ENCODE results near the gene RAB3IL1. TPM values are rescaled to one million over a fixed set of nuclear protein-coding genes. Genes with fewer than 3 reads are reported as not detected.

RAB3IL1 gene
- polyA plus RNA-seq, 3 donors = 0.13 TPM; not detected in 2

- TF ChIP-seq CTCF (IDR thresholded peaks at IDR 0.05) = no peak
- no peak overlapping the region for H3K4me3 ChIP-seq (replicated peaks in 1 of 3; ENCODE audit: low read depth in 2 of 3, low read length in 3 of 3)
- DNase-seq = no peak
- no peak overlapping the region for H3K4me2 ChIP-seq (replicated peaks; ENCODE audit: extremely low read depth, low read length, poor library complexity, severe bottlenecking)
- Mint-ChIP-seq H3K4me3 (no peak overlapping the region), H3K9me3 (peaks cover 0 to 2% (median 0%) of the 10 kb centered on the region in 7 donors), H3K36me3 (no peaks in the 10 kb centered on the region), H3K4me1 (peaks cover 21% of the 10 kb centered on the region), H3K27ac (peak overlapping the region in 3 of 7 donors; percentile 50 to 60 (median 53)), H3K27me3 (ENCODE audit: low read depth in 3 of 3) (peaks cover 7 to 12% (median 7%) of the 10 kb centered on the region in 3 donors)
- H3K36me3 ChIP-seq (replicated peaks in 1 of 2; ENCODE audit: control insufficient read depth in 1 of 2, insufficient read depth in 2 of 2, low read length in 2 of 2) = no peaks in the 10 kb centered on the region
- H3K4me1 ChIP-seq (ENCODE audit: control insufficient read depth in 1 of 2, insufficient read depth in 2 of 2, low read length in 2 of 2) = peaks cover 1 to 21% of the 10 kb centered on the region in 2 donors
- 95% methylated on average over 7 of the region's 15 CpGs for WGBS (ENCODE audit: insufficient coverage)
- no peaks in the 10 kb centered on the region for H3K9me3 ChIP-seq (replicated peaks in 1 of 2; ENCODE audit: control insufficient read depth in 1 of 2, insufficient read depth in 1 of 2, low read length in 2 of 2)
- H3K79me2 ChIP-seq (ENCODE audit: insufficient read depth, low read length) = no peaks in the 10 kb centered on the region
- intact Hi-C loops (cut with micrococcal nuclease) = loop anchor here in 1 of 2 donors (2.0 kb wide), 1 partner anchor 212 kb away; no protein-coding TSS in a partner anchor
- H2AFZ ChIP-seq (ENCODE audit: insufficient read depth, low read depth, low read length, poor library complexity, severe bottlenecking) = no peak overlapping the region
- no peak overlapping the region for H3K27ac ChIP-seq (ENCODE audit: low read depth in 1 of 2, low read length in 2 of 2)
- H4K20me1 ChIP-seq (ENCODE audit: insufficient read depth, low read length) = no peaks in the 10 kb centered on the region
- no peak overlapping the region for H3K9ac ChIP-seq (ENCODE audit: insufficient read depth, low read length, poor library complexity, severe bottlenecking)
- peaks cover 0 to 9% of the 10 kb centered on the region in 2 donors for H3K27me3 ChIP-seq (ENCODE audit: control insufficient read depth in 2 of 2, insufficient read depth in 2 of 2, low read length in 2 of 2)
Measured at GRCh38 chr11:61896665-61897386, 20.5 kb downstream of the RAB3IL1 start.

DNA sequence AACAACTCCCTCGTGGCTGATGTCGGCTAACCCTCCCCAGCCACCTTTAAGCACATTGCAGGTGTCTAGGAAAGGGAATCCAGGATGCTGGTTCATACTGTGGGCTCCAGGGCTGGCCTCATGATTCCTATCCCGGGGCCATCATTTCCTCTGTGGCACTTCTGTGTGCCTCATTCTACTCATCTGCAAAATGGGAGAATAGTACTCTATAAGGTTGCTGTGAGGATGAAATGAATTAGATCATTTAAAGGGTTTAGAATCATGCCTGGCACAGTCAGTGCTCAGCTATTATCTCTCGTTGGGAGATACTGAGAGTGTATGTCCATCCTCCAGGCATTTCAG is 21.7 kb downstream of the RAB3IL1 start:
- H3K36me3 ChIP-seq (replicated peaks in 1 of 2; ENCODE audit: control insufficient read depth in 1 of 2, insufficient read depth in 2 of 2, low read length in 2 of 2) = no peaks in the 10 kb centered on the region
- no peaks in the 10 kb centered on the region for H4K20me1 ChIP-seq (ENCODE audit: insufficient read depth, low read length)
- H3K9me3 ChIP-seq (replicated peaks in 1 of 2; ENCODE audit: control insufficient read depth in 1 of 2, insufficient read depth in 1 of 2, low read length in 2 of 2) = no peaks in the 10 kb centered on the region
- WGBS (ENCODE audit: insufficient coverage) = 100% methylated on average over 1 of the region's 4 CpGs
- peaks cover 0 to 13% of the 10 kb centered on the region in 2 donors for H3K27me3 ChIP-seq (ENCODE audit: control insufficient read depth in 2 of 2, insufficient read depth in 2 of 2, low read length in 2 of 2)
- Mint-ChIP-seq H3K36me3 (no peaks in the 10 kb centered on the region), H3K27me3 (ENCODE audit: low read depth in 3 of 3) (peaks cover 7 to 15% (median 9%) of the 10 kb centered on the region in 3 donors), H3K4me3 (no peak overlapping the region), H3K9me3 (peaks cover 0 to 2% (median 0%) of the 10 kb centered on the region in 7 donors), H3K27ac (no peak overlapping the region), H3K4me1 (peaks cover 24% of the 10 kb centered on the region)
- H3K4me2 ChIP-seq (replicated peaks; ENCODE audit: extremely low read depth, low read length, poor library complexity, severe bottlenecking) = no peak overlapping the region
- no peaks in the 10 kb centered on the region for H3K79me2 ChIP-seq (ENCODE audit: insufficient read depth, low read length)
- H3K9ac ChIP-seq (ENCODE audit: insufficient read depth, low read length, poor library complexity, severe bottlenecking) = no peak overlapping the region
- TF ChIP-seq CTCF (IDR thresholded peaks at IDR 0.05) = no peak
- intact Hi-C loops (cut with micrococcal nuclease) = loop anchor here in 1 of 2 donors (2.0 kb wide), 1 partner anchor 213 kb away; no protein-coding TSS in a partner anchor
- H3K4me3 ChIP-seq (replicated peaks in 1 of 3; ENCODE audit: low read depth in 2 of 3, low read length in 3 of 3) = no peak overlapping the region
- H2AFZ ChIP-seq (ENCODE audit: insufficient read depth, low read depth, low read length, poor library complexity, severe bottlenecking) = no peak overlapping the region
- peaks cover 7 to 30% of the 10 kb centered on the region in 2 donors for H3K4me1 ChIP-seq (ENCODE audit: control insufficient read depth in 1 of 2, insufficient read depth in 2 of 2, low read length in 2 of 2)
- DNase-seq = no peak
- no peak overlapping the region for H3K27ac ChIP-seq (ENCODE audit: low read depth in 1 of 2, low read length in 2 of 2)
